NCI-H187 (cell line): ENCODE measurements around the gene SRGAP3.

ENCODE experiments used
- DNase-seq, 2 experiments: peaks; one replicate each; lab custom pipeline; 2025; lab: John Stamatoyannopoulos, UW

The SRGAP3 gene

DNA sequence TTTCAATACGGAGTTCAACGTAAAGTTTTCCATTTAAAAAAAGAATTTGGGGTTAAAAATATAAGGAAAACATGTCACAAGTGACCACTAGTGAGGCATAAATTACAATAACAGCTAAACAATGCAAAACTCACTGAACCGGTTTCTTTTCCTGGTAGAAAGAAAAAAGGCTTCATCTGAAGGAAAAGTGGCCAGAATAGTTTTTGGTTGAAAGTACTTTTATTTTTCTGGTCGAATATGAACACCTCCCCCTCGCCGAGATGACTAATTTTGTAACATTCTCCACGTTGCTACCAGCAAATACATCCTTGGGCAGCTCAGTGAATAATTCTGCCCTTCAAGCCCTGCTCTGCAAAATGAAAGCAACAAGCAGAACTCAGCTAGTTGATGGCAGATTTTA lies 3.9 kb upstream of the SRGAP3 start:
- DNase-seq: no peak

DNA sequence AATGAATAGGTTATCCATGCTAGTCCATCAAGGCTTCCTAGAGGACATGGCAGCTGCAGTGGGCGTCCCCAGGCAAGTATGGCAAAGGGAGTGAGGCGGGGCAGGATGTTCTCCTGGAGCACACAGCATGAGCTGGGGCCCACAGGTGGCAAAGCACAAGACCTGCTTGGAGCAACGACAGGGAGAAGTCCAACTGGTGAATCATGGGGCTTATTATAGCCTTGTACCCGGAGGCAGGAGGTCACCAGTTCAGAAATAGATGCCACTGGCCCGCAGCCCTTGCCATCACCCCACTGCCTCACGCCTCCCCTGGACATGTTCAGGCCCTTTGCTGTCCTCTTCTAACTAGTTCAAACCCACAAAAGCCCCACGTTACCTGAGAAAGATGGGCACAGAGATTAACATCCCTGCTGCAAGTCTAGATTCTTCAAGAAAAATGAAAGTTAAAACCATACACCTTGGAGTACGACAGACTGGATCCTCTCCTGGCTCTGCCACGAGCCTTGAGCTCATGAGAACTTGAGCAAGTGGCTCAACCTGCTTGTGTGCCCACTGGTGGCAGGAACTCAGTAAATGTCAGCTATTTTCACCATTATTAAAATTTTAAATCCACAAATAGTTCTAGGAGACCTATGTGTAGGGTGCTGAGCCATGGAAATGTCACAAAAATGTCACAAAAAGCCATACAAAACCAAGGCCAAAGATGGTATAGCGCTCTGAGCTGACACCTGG lies 1.8 kb upstream of the SRGAP3 start:
- no peak for DNase-seq

DNA sequence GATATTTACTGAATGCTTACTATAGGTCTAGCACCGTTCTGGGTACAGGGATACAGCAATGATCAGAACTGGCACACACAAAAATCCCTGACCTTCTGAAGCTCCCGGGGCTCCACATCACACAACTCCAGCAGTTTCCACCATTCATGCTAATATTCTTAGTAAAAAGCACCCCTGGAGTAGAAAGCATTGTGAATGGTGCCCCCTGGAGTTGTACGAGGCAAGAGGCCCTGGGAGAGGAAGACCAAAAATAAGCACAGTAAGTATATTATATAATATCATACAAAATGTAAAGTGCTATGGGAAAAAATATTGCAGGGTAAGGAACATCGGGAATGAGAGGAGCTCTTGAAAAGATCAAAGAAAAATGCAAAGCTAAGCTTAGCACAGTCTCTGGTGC lies 790 bp upstream of the SRGAP3 start:
- no peak for DNase-seq

DNA sequence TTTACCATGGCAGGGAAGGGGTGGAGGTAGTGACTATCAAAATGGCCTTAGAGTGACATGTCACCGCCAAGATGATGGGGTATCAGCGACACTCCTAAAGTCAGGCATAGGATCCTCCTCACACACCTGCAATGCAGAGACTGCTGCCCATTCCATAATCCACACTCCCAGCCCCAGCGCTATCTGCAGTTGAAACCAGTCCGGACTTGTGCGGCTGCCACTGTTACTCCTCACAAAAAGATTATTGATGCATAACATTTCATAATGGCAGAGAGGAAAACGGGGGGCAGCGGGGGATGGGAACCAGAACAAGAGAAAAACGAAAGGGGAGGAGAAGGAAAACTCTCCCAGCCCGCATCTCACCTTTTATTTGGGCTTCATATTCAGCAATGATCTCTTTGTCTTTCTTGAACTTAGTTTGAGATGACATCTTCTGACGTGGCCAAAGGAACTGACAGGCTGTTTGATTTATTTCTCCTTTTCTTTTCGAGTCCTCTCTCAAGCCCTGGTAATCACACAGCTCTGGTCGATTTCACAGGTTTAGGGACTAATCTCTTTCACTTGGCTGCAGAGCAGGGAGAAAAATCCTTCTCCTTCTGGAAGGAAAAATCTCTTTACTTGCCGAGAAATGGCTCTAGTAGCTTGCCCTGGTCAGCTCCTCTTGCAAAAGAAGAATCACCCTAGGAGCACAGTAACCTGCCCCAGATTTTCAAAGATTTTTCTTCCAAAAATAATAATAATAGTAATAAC lies 749 bp downstream of the SRGAP3 start:
- DNase-seq: no peak

DNA sequence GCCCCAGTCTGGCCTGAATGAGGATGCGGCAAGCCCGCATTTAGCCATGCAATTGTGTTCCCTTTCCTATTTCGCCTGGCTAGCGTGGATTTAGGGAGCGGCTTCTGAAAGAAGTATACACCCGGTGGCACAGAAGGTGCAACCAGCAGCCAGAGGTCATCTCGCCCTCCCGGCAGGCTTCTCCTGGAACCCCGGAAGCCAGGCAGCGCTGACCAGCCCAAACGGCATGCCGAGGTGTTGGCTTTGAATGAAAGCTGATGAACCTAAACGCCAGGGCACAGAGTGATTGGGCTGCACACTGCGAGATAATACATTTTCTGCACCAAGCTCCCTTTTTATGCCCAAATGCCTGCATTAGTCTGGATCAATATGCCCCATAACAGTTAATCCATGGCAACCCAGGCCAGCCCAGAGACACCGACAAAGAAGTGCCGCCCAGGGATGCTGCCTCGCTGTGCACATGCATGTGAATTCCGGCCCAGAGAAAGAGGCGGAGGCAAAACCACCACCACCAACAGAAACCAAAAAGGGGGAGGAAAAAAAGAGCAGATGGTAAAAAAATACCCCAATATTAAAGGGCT lies 1.4 kb downstream of the SRGAP3 start:
- DNase-seq: no peak

DNA sequence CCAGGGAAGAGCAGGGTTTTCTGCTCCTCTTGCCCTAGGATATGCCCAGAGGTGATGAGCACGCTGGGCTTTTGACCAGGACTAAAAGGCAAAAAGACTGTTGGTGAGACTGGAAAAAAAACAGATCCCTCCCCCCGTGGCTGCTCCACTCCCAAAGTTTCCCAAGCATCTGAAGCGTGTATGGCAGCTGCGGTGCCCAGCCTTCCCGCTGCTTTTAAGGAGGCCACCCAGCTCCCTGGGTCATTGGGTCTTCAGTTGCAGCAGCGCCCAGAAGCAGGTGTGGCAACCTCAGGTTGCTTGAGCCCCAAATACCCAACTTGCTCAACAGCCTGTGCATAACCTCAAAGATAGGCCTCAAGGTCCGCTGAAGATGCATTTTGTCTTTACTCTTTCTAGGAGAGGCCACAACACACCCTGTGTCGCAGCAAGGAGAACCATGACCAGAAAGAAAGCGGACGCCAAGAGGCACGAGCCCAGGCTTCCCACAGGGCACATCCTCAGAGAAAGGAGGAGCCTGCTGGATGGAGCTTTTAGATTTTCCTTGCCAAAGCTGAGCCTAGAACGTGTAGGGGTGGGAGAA lies 2.0 kb downstream of the SRGAP3 start:
- no peak for DNase-seq

DNA sequence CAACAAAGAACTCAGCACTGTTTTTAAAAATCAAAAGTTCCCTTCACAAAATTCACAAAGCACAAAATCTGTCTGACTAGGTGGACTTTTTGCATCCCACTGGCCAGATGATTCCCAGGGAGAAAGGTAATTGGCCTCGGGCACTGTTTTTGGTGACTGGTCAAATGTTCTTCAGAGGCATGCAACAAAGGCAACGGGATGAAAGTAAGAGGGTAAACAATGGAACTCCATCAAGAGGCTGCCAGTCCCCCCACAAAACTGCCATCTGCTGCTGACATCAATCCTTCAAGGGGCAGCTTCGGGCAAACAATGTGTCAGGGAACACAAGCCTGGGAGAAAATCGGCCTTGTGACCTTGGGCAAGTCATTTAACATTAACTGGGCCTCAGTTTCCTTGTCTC lies 3.3 kb downstream of the SRGAP3 start:
- DNase-seq: no peak

DNA sequence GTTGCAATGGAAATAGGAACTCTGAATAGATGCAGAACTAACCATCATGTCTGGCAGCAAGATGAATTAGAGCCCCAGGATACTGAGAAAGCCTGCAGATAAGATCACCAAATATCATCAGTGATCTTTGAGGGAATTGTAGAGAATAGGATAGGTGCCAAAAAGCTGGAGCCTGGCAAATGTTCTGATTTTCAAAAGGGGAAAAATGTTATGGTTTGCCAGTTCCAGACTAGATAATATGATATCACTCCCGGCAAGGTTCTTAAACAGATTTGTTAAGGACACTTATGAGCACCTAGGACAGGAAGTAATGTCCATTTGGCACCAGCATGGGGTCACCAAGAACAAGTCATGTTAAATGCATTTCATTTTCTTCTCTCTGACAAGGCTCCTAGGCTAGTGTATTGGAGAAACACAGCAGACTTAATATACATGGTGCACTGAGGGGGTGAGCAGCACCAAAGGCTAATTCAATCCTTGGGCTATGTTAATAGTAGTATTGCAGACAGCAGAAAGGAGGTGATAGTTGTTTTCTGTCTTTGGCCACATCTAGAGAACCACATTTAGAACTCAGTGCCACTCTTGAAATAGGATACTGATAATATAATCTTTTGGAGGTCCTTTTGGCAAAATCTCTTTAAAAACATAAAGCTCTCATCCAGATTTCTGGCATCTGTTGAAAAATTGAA lies 4.8 kb downstream of the SRGAP3 start:
- no peak for DNase-seq

DNA sequence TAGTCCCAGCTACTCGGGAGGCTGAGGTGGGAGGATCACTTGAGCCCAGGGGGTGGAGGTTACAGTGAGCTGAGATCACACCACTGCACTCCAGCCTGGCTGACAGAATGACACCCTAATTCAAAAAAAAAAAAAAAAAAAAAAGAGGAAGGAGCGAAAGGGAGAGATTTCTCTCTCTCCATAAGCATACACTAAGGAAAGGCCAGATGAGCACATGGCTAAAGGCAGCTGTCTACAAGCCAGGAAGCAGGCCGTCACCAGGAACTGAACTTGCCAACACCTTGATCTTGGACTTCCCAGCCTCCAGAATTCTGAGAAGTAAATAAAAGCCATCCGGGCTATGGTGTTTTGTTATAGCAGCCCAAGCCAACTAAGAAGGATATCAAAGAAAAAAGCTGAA lies 7.5 kb downstream of the SRGAP3 start:
- DNase-seq: no peak

DNA sequence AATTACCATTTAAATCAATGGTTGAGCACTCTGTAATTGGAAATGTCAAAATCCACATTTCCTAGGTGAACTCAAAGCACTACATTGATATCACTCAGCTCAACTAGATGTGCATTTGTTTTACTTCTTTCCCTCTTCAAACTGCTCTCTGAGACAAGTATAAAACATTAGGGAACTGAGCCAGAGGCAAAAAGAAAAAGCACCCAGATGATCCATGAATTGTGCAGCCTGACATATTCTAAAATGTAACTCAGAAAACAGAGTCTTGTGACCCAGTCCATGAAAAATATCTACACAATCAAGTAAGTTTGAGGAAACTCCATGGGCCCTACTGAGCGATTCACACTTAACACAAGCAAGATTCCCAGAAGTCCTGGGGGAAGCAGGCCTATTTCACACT lies 9.8 kb downstream of the SRGAP3 start:
- no peak for DNase-seq

DNA sequence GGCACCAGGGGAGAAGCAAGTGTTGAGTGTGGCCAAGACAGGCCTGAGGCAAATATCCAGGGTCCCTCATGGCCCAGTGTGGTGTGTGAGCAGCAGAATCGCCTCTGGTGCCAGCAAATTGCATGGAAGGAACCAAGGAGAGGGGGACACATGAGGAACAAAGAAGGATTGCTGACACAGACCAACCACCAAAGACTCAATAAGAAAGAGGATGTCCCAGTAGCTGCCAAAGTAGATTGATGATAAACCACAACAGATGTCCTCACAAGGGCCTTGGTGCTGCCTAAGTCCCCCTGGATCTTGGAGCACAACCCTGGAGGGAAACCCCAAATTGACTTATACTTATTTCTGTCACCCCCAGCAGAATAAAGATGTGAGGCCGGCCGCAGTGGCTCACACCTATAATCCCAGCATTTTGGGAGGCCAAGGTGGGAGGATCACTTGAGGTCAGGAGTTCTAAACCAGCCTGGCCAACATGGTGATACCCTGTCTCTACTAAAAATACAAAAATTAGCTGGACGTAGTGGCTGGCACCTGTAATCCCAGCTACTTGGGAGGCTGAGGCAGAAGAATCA lies 10.6 kb downstream of the SRGAP3 start:
- DNase-seq: no peak

DNA sequence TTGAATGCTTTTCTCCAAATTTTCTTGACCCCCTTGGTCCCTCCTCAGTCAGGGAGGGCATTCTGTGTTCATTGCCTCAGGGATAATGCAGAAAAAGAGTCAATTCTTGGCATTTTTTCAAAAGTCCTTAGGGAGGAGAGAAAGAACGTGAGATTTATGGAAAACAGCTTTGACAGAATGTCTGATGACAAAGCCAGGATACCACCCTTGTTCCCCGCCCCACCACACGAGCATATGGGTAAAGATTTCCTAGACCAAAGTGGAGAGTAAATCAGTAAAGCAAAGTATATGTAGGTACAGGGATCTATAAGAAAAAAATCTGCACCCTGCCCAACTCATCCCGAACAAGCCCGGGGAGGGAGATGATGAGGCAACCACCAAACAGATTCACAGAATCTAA lies 11.2 kb downstream of the SRGAP3 start:
- DNase-seq: no peak

DNA sequence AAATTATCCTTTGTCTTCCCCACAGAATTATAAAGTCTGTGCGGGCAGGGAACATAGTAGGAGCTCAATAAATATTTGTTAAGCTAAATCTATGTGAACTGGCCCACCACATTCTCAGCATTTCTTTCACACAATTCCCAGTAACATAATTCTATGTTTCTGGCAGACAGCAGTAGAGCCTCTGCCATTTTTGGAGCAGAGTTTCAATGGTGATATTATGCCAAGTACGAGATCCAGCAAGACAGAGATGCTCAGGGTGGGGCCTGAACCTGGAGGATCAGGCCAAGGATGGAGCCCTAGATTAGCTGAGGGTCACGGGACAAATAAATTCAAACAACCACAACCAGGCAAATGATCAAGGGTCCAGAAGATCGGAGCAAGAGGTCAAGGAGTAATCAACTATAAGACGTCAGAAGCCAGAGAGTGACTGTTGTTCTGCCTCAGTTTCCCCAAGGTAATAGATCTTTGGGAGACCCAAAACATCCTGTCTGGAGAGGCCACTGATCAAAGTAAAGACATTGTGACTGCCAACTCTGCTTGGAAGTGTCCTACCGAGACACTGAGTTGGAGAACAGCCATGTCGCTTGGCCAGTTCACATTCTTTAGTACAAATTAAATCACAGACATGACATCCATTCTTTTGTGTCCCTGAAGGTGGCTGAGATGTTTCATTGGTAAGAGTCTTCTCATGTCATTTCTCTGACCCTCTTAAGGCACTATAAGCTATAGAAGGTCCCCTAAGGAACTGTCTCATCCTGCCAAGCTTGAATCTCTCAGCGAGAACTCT lies 15.4 kb downstream of the SRGAP3 start:
- no peak for DNase-seq

DNA sequence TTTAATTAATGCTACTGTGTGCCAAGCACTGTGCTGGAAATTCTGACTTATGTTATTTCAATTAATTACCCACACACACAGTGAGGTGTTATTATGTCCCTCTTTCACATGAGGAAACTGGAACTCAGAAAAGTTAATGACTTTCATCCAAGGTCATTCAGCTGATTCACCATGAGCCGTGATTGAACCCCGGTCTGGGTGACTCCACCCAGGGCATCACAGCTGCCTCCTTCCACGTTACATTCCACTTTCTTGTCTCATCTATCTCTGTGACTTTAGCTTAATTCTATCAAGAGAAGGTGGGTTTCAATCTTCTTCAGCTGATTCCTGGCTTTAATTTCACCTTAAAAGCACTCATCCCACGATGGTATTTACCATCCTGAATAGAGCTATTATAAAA lies 16.3 kb downstream of the SRGAP3 start:
- no peak for DNase-seq

DNA sequence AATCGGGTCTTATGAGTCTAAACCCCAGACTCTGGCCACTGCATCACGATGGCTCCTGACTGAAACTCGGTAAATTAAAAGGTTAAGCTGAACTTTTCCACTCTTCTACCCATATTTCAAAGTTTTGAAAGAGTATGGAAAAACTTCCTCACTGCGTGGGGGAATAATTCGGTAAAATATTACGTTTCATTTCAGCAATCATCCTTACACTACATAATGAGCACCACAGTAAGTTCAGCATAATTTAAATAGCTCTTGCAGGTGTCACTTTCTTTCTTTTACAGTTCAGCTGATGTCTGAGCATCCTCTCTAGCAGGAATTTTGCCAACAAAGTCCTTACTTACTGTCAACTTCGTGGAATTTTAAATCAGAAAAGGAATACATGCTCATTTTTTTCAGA lies 17.5 kb downstream of the SRGAP3 start:
- no peak for DNase-seq

DNA sequence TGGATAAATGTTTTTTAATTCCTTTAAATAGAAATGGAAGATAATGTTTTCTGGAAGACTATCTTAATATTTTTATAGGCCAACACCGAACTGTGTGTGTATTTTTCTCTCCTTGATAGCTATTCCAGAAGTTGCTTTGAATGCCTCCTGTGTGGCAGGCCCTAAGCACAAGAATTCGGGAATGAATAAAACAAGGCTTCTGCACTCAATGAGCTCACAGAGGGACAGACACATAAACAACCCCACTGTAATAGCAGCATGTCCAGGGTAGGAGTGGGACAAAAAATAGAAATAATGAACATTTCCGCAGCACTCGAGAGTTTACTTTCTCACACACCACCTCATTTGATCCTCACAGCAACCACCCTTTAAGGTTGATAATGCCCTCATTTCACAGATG lies 18.0 kb downstream of the SRGAP3 start:
- no peak for DNase-seq

DNA sequence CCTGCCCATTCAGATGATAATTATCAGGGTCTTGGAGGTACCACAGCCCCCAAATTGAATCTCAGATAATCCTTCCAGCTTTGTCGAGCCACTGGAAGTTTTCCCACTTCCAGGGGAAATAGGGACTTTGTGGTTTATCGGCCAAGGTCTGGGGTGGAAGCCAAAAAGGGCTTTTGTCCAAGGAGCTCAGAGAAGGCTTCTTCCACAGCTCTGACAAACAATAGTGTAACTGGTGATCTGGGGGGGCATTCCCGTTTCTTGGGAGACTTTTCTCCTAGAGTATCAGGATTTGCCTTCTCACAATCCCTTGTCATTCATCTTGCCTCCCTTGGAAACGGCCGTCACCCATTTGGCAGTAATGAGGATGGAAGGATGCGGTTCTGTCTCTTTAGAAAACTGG lies 18.4 kb downstream of the SRGAP3 start:
- no peak for DNase-seq

DNA sequence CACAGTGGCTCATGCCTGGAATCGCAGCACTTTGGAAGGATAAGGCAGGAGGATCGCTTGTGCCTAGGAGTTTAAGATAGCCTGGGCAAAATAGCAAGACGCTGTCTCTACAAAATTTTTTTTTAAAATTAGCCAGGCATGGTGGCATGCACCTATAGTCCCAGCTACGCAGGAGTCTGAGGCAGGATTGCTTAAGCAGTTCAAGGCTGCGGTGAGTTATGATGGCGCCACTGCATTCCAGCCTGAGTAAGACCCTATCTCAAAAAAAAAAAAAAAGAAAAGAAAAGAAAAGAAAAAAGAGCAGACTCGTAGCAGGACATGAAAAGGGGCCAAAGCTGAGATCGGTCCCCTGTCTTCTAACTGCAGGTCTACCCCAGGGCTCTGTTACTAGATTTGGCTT lies 18.9 kb downstream of the SRGAP3 start:
- no peak for DNase-seq

DNA sequence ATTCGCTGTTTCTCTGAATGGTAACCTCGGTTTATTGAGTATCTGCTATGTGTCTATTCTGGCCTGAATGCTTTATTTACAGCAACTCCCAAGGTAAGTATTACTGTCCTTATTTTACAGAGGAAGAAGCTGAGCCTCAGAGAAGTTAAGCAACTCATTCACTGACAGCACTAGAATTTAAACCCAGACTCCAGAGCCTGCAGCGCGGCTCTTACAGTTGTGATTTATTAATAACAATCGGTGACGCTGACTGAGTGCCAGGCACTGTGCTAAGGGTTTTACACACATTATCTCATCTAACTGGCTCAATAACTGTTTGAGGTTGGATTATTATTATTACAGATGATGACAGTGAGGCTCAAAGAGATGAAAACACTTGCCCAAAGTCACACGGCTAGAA lies 19.6 kb downstream of the SRGAP3 start:
- DNase-seq: no peak

DNA sequence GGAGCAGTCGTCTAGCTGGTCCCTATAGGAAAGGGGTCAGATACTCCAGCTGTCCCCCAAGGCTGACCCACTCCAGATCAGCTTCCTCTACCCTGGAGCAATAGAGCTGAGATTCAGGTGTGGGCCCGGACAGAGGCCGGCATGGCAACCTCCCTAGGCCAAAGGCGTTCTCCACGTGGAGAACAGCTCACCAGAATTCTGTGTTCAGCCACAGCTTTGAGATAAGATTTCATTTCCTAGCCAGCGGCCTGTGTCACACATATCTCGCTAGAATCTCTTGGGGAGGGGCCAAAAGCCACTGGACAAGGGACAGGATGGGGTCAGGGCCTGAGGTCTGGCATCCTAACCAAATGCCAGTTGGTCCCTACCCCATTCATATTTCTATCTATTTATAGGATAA lies 20.1 kb downstream of the SRGAP3 start:
- no peak for DNase-seq

DNA sequence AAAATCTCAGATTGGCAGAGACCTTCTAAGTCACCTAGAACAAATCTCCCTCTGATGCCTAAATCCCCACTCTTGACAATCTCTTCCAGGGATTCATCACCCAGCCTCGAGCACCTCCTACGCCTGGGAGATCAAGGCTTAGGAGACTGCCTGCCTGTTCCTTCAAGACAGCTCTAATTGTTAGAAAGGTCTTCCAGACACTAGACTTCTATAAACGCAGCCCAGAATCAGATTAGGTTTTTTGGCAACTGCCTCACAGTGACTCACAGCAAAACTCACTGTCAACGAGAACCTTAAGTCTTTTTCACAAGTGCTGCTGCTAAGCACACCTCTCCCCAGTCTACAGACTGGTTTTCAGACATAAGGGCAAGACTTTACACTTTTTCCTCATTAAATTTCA lies 23.1 kb downstream of the SRGAP3 start:
- no peak for DNase-seq
